ENCODE measurements around the gene ANO8. TPM values are rescaled to one million over a fixed set of nuclear protein-coding genes. Genes with fewer than 3 reads are reported as not detected.

Gene ANO8
- total and polyA plus RNA-seq, 2 donors (not counting 3 experiments of a cell fraction or from before 2014, with no cell fraction given): 3.5 to 6.8 TPM

GRCh38 chr19:17314007-17314593 is 20.6 kb downstream of the ANO8 start:
- peaks cover 34% of the 10 kb centered on the region for H3K79me2 ChIP-seq (ENCODE audit: control insufficient read depth, insufficient read depth, low read length)

More at GRCh38 chr19:17314007-17314593, 20.6 kb downstream of the ANO8 start:
- Histone ChIP-seq H3K36me3 (ENCODE audit: control insufficient read depth in 2 of 2, extremely low read depth in 1 of 2, insufficient read depth in 2 of 2, low read length in 2 of 2) (peaks cover 6 to 25% of the 10 kb centered on the region in 2 experiments), H4K20me1 (replicated peaks; ENCODE audit: control insufficient read depth, extremely low read depth, insufficient read depth, low read length) (no peaks in the 10 kb centered on the region), H3K4me2 (ENCODE audit: insufficient read depth, low read length) (no peak overlapping the region), H2AFZ (ENCODE audit: low read depth, low read length) (no peak overlapping the region), H3K4me1 (ENCODE audit: control insufficient read depth, extremely low read depth, insufficient read depth, low read length) (peaks cover 8% of the 10 kb centered on the region), H3K27ac (ENCODE audit: insufficient read depth, low read depth, low read length) (no peak overlapping the region), H3K9ac (replicated peaks; ENCODE audit: extremely low read depth, insufficient read depth, low read length) (no peak overlapping the region), H3K27me3 (ENCODE audit: control insufficient read depth in 2 of 2, insufficient read depth in 2 of 2, low read length in 2 of 2) (no peaks in the 10 kb centered on the region), H3K9me1 (replicated peaks; ENCODE audit: control insufficient read depth, extremely low read depth, insufficient read depth, low read length) (no peaks in the 10 kb centered on the region), H3K4me3 (replicated peaks in 1 of 3; ENCODE audit: insufficient read depth in 1 of 3, low read depth in 1 of 3, low read length in 3 of 3) (no peak overlapping the region), H3K9me3 (replicated peaks; ENCODE audit: control insufficient read depth, insufficient read depth, low read length) (no peaks in the 10 kb centered on the region)
- intact Hi-C loops (cut with micrococcal nuclease) (no loop called here), dilution Hi-C loops (cut with MboI; ENCODE audit: extremely low pct_ligation_motif_present, low sequenced_read_pairs) (no loop called here)
- FAIRE-seq: no peak
- TF ChIP-seq CTCF (IDR thresholded peaks at IDR 0.05; ENCODE audit: extremely low read depth in 1 of 2, insufficient read depth in 1 of 2, low read depth in 1 of 2, low read length in 2 of 2) (no peak), JUN (IDR thresholded peaks at IDR 0.05; ENCODE audit: borderline replicate concordance, insufficient read depth, insufficient read length, low read depth) (no peak), FOS (IDR thresholded peaks at IDR 0.05; ENCODE audit: borderline replicate concordance, insufficient read depth, low read length) (no peak), EZH2 (IDR thresholded peaks at IDR 0.05; ENCODE audit: borderline replicate concordance, low read depth, low read length, severe bottlenecking) (no peak), MYC (IDR thresholded peaks at IDR 0.05; ENCODE audit: low read depth, low read length) (no peak)
- DNase-seq (ENCODE audit: low read depth, low spot score): no peak
- ChIA-PET CTCF (no interaction called here), POLR2A (no interaction called here)
- no TSS peak for BruUV-seq (replicated peaks)

Measured in endothelial cell of umbilical vein (primary cell).